DLD1 (cell line): ENCODE data around the gene ABCF1.
"Not testable (repeated sequence)": the region's sequence is repeated elsewhere in the genome, so short reads cannot be mapped to it uniquely, and the experiment has no call there.

Experiments
- in situ Hi-C: cut with HindIII; loops from 2 replicates; pipeline ENCODE4 v1.10.0; 2017; ENCODE audit warnings: low sequenced_read_pairs

The ABCF1 gene

DNA sequence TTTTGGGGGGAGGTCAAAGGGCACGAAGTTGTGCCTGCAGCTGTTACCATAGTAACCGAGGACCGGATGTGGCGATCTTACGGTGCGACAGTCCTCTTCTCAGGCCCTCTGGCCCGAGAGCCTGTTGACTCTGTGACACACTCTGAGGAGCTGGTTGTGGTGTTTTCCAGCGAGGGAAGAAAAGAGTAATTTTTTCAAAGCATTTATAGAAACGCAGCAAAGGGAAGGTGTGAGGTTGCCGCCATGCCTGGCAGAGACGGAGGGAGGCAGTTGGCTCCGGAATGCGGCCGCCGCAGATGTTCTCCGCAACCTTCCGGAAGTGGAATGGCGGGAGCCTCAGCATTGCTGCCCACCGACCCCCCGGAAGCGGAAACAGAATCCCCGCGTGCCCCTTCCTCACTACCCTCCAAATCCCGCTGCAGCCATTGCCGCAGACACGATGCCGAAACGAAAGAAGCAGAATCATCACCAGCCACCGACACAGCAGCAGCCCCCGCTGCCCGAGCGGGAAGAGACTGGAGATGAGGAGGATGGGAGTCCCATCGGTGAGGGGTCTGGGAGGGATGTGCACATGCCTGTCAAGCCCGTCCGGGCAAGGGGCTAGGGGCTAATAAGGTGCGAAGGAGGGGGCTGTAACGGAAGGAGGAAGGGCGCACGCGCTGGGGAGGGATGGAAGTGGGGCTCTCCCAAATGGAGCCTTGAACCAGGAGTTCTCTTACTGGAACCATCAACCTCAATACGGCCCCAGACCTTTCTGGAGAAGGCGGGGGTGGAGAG, 14.1 kb upstream of the ABCF1 start, which contains the start of gene PRR3:
Gene PRR3, plus strand, starts transcription at position 390 of the 777 bp plus-strand sequence. Its CDS starts 50 bp downstream, at position 440.
- in situ Hi-C loops, result no loop called here

DNA sequence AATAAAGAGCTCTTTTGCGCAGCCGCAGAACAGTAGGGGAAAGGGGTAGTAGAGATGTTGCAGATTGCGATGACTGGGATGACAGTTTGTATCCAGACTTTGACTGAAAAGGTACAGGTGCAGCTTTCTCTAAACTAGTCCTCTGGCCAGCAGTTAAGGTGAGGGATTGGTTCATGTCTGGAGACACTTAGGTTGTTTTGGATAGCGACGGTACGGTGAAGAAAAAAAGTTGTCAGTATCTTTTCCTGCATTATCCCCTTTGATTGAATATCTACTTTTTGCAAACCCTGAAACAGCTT, 13.6 kb upstream of the ABCF1 start:
- in situ Hi-C loops, result no loop called here

DNA sequence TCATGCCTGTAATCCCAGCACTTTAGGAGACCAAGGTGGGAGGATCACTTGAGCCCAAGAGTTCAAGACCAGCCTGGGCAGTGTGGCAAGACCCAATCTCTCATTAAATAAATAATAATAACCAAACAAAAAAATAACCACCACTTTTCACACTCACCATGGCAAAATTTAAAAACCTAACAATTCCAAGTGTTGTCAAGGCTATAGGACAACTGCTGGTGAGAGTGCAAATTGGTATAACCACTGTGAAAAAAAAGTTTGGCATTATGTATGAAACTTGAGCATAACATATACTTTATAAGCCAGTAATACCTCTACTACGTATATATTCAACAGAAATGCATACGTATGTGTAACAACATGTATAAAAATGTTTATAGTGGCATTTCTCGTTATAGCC, 10.3 kb upstream of the ABCF1 start:
- in situ Hi-C loops, result no loop called here

DNA sequence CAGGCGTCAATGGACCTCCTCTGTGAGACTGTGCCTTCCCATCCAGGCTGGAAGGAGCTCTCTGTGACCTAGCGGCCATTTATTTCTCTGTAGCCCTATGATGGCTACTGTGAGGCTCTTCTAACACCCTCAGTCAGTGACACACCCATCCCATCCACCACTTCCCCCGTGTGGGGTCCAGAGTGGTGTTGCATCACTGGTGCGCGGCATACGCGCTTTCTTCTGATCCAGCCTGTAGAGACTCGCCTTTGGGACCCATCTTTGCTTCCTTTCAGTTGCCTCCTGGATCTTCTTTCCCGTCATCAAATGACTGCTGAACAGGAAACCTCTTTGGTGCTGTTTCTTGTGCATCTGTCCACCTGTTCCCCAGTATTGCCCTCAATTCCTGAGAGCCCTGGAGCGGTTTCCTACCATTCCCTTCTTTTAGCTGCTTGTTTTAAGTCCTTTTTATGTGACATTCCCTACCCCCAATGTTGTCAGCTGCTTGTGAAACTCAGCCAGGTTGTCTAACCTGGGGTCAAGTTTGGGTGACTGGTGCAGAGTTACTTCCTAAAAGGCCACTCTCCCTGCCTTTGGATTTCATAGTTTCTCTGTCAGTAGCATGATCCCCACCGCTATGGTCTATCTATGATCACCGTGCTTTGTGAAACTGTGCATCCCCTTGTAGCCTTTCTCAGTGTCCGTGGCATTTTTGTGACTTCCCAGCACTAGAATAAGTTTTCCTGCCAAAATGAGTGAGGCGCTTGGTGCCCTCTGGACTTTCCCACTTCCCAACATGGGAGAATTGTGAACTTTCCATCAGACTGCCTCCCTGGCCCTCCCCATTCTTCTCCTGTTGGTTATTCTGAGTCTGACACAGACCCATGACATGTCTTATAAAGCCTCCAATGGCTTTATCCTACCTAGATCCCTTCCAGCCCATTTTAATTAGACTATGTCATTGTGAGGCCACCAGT, 8.5 kb upstream of the ABCF1 start:
- in situ Hi-C loops, result no loop called here

DNA sequence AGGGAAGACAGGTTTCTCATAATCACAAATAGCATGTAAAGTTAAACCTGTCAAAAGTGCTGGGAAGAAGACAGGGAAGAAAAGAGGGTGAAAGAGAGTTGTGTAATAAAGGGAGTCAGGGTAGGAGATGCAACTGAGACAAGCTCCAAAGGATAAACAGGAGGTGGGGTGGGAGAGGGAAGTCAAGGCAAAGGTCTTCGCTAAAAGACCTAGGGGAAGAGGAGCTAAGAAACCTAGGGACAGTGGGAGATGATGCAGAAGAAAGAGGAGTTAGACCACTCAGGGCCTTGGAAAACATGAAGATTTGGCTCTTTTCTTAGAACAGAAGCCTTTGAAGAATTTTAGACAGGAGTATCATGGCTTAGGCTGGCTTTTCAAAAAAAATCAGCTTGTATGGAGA, 7.1 kb upstream of the ABCF1 start:
- in situ Hi-C loops, result no loop called here

DNA sequence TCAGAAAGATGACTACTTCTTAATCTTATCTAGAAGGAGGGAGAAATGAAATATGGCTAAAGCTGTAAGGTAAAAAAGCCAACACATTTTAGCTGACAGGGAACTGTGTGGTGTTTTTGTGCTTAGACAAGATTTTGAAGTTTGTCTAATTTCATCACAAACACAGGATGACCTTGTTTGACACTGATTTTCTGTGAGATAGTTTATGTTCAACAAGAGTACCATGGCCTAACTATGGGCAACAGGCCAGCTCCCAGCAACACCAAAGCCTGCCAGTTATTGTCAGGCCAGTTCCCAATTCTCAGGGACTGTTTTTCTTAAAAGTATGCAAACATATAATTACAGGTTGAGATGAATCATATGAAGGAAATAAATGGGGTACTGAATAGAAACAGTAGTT, 5.5 kb upstream of the ABCF1 start:
- in situ Hi-C loops, result no loop called here

DNA sequence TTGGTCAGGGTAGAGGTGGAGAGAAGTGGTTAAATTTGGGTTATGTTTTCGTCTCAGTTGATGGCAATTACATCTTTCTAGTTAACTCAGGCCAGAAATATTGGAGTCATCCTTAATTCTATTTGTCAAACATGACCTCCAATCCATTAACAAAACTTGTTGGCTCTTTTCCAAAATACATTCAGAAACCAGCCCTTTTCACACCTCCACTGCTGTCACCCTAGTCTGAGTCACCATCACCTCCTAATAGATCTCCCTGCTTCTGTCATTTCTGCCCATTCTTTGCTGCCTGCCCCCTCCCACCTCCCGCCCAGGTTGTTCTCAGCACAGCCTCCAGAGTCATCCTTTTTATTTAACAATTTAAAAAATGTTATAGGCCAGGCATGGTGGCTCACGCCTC, 3.0 kb upstream of the ABCF1 start:
- in situ Hi-C loops, result no loop called here

DNA sequence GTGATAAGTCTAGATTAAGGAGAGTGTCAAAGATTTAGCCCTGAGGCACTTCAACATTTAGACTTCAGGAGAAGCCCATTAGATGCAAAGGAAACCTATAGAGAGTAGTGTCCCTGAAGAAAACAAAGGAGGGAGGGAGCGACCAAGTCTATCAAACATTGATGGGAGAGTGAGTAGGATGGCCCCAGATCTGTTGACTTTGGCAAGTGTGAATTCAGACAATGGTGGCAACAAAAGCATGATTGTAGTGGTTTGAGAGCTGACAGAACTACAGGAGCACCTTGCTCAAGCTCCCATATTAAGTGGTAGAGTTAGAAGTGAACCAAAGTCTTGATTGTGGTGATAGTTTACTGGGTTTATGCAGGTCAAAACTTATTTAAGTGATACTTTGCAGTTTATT, 979 bp upstream of the ABCF1 start:
- in situ Hi-C loops, result no loop called here

DNA sequence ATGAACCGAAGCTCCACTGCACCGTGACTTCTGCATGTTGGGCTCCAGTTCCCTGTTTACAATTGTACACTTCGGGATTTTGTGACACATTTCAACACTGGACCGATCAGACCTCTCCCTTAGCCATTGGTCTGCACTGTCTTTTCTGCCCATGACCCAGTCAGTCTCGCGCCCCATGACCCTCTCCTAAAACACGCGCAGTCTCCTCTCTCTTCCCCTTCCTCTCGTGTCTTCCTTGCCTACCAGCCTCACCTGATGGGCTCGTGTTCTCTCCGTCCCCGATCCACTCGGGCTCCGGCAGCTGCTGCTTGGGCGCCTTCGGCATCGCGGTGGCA, 535 bp upstream of the ABCF1 start:
- in situ Hi-C loops, result no loop called here

DNA sequence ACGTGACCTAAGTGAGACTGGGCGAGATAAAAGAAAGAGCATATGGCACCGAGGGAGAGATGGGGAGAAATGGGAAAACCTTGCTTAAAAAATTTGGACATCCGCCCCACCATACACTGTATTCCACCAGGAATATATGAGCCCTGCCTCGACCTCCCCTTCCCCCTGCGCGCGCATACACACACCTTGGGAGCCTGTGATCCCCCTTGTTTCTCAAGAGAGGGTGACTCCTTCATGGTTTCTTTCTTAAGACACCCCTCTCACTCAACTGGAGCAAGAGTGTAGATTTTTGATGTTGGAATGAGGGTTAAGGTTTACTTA, 480 bp downstream of the ABCF1 start:
- in situ Hi-C loops, result no loop called here

DNA sequence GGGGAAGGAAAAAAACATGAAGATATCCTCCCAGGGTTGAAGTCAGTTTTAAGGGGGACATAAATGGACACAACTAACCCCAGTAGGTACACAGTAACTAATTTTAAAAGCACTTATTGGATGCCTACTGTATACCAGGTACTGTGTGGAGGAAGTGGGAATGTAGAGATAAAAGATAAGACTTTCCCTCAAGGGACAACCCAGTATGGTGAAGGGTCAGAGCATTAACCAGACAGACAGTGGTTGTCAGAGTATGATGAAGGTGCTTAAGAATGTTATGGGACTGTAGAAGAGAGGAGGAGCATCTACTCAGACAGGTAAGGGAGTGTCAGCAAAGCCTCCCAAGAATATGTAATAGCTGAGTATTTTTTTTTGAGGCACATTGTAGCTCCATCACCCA, 906 bp downstream of the ABCF1 start:
- in situ Hi-C loops, result no loop called here

DNA sequence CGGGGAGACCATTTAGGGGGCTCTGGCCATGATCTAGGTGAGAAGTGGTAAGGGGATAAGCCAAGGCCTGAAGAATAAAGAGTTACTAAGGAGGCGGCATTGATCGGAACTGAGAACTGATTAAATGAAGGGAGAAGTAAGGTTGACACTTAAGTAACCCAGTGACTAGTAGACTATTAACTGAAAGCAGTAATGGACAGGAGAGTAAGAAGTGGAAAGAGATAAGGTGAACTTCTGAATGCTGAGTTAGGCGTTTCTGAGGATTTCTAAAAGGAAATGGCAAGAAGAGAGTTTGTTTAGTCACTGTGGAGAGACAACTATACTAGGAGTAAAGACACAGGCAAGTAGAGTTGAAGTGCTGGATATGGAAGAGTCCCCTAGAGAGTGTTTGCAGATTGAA, 1.9 kb downstream of the ABCF1 start:
- in situ Hi-C loops, result no loop called here

DNA sequence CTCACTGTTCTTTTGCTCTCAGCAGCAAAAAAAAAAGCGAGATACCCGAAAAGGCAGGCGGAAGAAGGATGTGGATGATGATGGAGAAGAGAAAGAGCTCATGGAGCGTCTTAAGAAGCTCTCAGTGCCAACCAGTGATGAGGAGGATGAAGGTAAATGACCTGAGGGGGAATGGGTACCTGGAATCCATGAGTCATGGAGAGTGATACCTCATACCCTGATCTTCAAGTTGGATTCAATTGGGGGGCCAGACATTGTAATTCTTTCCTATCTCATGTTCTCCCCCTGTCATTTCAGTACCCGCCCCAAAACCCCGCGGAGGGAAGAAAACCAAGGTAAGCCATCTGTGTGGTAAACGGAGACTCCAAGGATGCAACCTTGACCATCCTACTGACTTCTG, 6.8 kb downstream of the ABCF1 start:
- in situ Hi-C loops, result no loop called here

DNA sequence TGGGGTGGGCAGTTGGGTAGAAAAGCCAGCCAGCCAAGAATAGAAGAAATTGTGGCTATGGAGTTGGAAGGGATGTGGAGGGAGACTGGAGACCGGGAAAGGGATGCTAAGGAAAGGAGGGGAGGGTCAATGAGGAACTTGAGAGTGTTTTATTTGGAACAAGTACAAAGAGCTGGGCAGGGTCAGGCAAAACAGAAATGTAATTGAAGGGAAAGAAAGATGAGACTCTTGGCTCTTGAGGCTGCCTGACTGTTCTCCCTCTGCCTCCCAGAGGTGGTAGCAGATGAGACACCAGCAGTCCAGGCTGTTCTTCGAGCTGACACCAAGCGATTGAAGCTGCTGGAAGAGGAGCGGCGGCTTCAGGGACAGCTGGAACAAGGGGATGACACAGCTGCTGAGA, 12.7 kb downstream of the ABCF1 start:
- in situ Hi-C loops, result no loop called here

DNA sequence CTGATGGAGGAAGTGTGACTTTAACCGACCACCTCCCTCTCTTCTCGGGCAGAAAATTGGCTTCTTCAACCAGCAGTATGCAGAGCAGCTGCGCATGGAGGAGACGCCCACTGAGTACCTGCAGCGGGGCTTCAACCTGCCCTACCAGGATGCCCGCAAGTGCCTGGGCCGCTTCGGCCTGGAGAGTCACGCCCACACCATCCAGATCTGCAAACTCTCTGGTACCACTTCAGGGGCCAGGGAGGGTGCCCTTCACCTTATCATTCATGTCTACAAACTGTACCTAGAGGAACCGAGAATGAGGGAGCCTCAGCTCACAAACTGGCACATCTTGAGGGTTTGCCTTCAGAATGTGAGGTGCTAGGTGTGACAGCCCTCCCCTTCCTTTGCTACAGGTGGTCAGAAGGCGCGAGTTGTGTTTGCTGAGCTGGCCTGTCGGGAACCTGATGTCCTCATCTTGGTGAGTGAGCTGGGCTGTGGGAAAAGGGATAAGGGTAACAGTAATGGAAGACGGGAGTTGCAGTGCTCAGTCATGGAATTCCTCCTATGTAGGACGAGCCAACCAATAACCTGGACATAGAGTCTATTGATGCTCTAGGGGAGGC, 18.6 kb downstream of the ABCF1 start:
- in situ Hi-C loops, result no loop called here

DNA sequence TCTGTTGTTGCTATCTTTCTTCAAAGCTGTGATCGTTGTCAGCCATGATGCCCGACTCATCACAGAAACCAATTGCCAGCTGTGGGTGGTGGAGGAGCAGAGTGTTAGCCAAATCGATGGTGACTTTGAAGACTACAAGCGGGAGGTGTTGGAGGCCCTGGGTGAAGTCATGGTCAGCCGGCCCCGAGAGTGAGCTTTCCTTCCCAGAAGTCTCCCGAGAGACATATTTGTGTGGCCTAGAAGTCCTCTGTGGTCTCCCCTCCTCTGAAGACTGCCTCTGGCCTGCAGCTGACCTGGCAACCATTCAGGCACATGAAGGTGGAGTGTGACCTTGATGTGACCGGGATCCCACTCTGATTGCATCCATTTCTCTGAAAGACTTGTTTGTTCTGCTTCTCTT, 19.3 kb downstream of the ABCF1 start:
- in situ Hi-C loops, result no loop called here

DNA sequence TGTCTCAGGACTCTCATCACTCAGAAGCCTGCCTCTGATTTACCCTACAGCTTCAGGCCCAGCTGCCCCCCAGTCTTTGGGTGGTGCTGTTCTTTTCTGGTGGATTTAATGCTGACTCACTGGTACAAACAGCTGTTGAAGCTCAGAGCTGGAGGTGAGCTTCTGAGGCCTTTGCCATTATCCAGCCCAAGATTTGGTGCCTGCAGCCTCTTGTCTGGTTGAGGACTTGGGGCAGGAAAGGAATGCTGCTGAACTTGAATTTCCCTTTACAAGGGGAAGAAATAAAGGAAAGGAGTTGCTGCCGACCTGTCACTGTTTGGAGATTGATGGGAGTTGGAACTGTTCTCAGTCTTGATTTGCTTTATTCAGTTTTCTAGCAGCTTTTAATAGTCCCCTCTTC, 19.8 kb downstream of the ABCF1 start:
- in situ Hi-C loops, result no loop called here

DNA sequence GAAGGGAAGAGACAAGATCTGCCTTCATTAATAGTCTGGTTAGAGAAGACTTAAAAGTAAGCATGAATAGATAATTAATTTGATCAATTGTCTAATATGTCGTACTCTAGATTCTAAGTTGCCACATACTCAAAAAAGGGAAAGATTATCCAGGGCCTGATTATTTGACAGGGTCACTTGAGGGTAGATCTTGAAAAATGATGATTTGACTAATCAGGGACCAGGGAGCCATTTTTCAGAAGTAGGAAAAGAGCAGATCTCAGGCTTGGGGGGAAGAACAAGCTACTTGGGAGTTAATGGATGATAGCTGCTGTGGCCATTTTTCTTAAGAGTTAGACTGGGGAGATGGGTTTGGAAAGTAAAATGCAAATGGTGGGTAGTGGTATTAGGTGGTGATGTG, 21.0 kb downstream of the ABCF1 start:
- in situ Hi-C loops, result no loop called here

DNA sequence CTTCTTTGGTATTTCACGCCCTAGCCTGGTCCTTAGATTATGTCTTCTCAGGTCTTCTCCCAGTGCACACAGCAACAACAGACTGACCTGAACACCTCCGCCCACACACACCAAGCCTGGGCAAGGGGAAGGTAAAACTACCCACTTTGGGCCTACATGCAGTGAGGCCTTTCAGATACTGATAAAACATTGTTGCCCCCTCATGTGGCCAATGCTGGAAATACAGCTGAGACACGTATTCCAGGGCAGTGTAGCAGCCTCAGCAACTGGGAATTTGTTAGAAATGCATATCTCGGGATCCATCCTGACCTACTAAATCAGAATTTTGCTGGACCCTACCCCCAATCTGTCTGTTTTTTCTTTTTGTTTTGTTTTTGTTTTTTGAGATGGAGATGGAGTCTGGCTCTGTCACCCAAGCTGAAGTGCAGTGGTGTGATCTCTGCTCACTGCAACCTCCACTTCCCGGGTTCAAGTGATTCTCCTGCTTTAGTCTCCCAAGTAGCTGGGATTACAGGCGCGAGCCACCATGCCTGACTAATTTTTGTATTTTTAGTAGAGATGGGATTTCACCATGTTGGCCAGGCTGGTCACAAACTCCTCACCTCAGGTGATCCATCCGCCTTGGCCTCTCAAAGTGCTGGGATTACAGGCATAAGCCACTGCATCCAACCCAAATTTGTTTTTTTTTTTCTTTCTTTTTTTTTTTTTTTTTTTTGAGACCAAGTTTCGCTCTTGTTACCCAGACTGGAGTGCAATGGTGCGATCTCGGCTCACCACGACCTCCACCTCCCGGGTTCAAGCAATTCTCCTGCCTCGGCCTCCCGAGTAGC, 26.3 kb downstream of the ABCF1 start:
- in situ Hi-C loops, result not testable (repeated sequence)

DNA sequence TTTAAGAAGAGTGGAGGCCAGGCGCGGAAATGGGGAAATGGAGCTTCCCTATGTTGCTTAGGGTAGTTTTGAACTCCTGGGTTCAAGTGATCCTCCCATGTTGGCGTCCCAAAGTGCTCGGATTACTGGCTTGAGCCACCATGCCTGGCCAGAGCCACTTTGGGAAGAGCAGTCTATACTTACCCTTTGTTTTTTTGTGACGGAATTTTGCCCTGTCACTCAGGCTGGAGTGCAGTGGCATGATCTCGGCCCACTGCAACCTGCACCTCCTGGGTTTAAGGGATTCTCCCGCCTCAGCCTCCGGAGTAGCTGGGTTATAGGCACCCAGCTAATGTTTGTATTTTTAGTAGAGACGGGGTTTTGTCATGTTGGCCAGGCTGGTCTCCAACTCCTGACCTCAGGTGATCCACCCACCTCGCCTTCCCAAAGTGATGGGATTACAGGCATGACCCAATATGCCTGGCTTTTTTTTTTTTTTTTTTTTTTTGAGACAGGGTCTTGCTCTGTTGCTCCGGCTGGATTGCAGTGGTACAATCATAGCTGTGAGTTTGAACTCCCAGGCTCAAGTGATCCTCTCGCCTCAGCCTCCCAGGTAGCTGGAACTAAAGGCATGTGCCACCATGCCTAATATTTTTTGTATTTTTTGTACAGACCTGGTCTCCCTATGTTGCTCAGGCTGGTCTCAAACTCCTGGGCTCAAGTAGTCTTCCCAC, 27.8 kb downstream of the ABCF1 start:
- in situ Hi-C loops, result no loop called here
